Measurements from ENCODE around the gene SLC4A3. TPM values are rescaled to one million over a fixed set of nuclear protein-coding genes. Genes with fewer than 3 reads are reported as not detected.

Gene SLC4A3
- total RNA-seq, 1 experiment from 2014 or later: not detected

GRCh38 chr2:219658196-219658846, 30.9 kb downstream of the SLC4A3 start:
- Histone ChIP-seq H3K9me3 (ENCODE audit: low read length) (peaks cover 4% of the 10 kb centered on the region; the same call in 1 of the 2 replicates), H3K27ac (ENCODE audit: low read length) (no peak overlapping the region), H4K20me1 (ENCODE audit: insufficient read depth, low read depth, low read length) (no peaks in the 10 kb centered on the region), H3K9me2 (replicated peaks; ENCODE audit: insufficient read depth, low read length) (no peaks in the 10 kb centered on the region), H3K27me3 (ENCODE audit: low read length) (no peaks in the 10 kb centered on the region; the same call in 1 of the 2 replicates), H3K4me3 (ENCODE audit: low read length) (no peak overlapping the region), H2AFZ (ENCODE audit: low read length) (no peak overlapping the region), H3K4me1 (ENCODE audit: low read length) (no peaks in the 10 kb centered on the region), H3K79me2 (ENCODE audit: low read length) (no peaks in the 10 kb centered on the region), H3K4me2 (ENCODE audit: low read depth, low read length, poor library complexity, severe bottlenecking) (no peak overlapping the region), H3K36me3 (ENCODE audit: insufficient read depth, low read length) (no peaks in the 10 kb centered on the region), H3K9ac (ENCODE audit: low read length) (no peak overlapping the region)
- DNase-seq: no peak

- Histone ChIP-seq H3K9me2 (replicated peaks; ENCODE audit: insufficient read depth, low read length) (no peaks in the 10 kb centered on the region), H3K9ac (ENCODE audit: low read length) (no peak overlapping the region), H4K20me1 (ENCODE audit: insufficient read depth, low read depth, low read length) (no peaks in the 10 kb centered on the region), H3K9me3 (ENCODE audit: low read length) (peaks cover 4% of the 10 kb centered on the region; the same call in 1 of the 2 replicates), H2AFZ (ENCODE audit: low read length) (no peak overlapping the region), H3K27me3 (ENCODE audit: low read length) (no peaks in the 10 kb centered on the region; the same call in 1 of the 2 replicates), H3K36me3 (ENCODE audit: insufficient read depth, low read length) (no peaks in the 10 kb centered on the region), H3K4me3 (ENCODE audit: low read length) (no peak overlapping the region), H3K4me2 (ENCODE audit: low read depth, low read length, poor library complexity, severe bottlenecking) (no peak overlapping the region), H3K4me1 (ENCODE audit: low read length) (no peaks in the 10 kb centered on the region), H3K27ac (ENCODE audit: low read length) (no peak overlapping the region), H3K79me2 (ENCODE audit: low read length) (no peaks in the 10 kb centered on the region)
- no peak for DNase-seq
Observed at GRCh38 chr2:219658874-219659273, 31.4 kb downstream of the SLC4A3 start.

GRCh38 chr2:219661197-219661954, 33.9 kb downstream of the SLC4A3 start:
- H2AFZ ChIP-seq (ENCODE audit: low read length): no peak overlapping the region
- H3K9me2 ChIP-seq (replicated peaks; ENCODE audit: insufficient read depth, low read length): no peaks in the 10 kb centered on the region
- no peaks in the 10 kb centered on the region for H4K20me1 ChIP-seq (ENCODE audit: insufficient read depth, low read depth, low read length)
- H3K9ac ChIP-seq (ENCODE audit: low read length): no peak overlapping the region
- H3K4me2 ChIP-seq (ENCODE audit: low read depth, low read length, poor library complexity, severe bottlenecking): no peak overlapping the region
- H3K27me3 ChIP-seq (ENCODE audit: low read length): no peaks in the 10 kb centered on the region
- no peaks in the 10 kb centered on the region for H3K36me3 ChIP-seq (ENCODE audit: insufficient read depth, low read length)
- H3K9me3 ChIP-seq (ENCODE audit: low read length): peaks cover 4% of the 10 kb centered on the region; the same call in 1 of the 2 replicates
- H3K79me2 ChIP-seq (ENCODE audit: low read length): no peaks in the 10 kb centered on the region
- H3K4me1 ChIP-seq (ENCODE audit: low read length): no peaks in the 10 kb centered on the region
- DNase-seq: no peak
- H3K27ac ChIP-seq (ENCODE audit: low read length): no peak overlapping the region
- no peak overlapping the region for H3K4me3 ChIP-seq (ENCODE audit: low read length)

- peaks cover 4% of the 10 kb centered on the region; the same call in 1 of the 2 replicates for H3K9me3 ChIP-seq (ENCODE audit: low read length)
- H3K36me3 ChIP-seq (ENCODE audit: insufficient read depth, low read length): no peaks in the 10 kb centered on the region
- H3K9me2 ChIP-seq (replicated peaks; ENCODE audit: insufficient read depth, low read length): no peaks in the 10 kb centered on the region
- no peak overlapping the region for H3K4me3 ChIP-seq (ENCODE audit: low read length)
- H3K27me3 ChIP-seq (ENCODE audit: low read length): no peaks in the 10 kb centered on the region
- H4K20me1 ChIP-seq (ENCODE audit: insufficient read depth, low read depth, low read length): no peaks in the 10 kb centered on the region
- H2AFZ ChIP-seq (ENCODE audit: low read length): no peak overlapping the region
- no peak overlapping the region for H3K4me2 ChIP-seq (ENCODE audit: low read depth, low read length, poor library complexity, severe bottlenecking)
- no peak for DNase-seq
- no peaks in the 10 kb centered on the region for H3K4me1 ChIP-seq (ENCODE audit: low read length)
- no peak overlapping the region for H3K9ac ChIP-seq (ENCODE audit: low read length)
- no peaks in the 10 kb centered on the region for H3K79me2 ChIP-seq (ENCODE audit: low read length)
- no peak overlapping the region for H3K27ac ChIP-seq (ENCODE audit: low read length)
Observed at GRCh38 chr2:219661955-219662395, 34.5 kb downstream of the SLC4A3 start.

- no peak overlapping the region for H3K9ac ChIP-seq (ENCODE audit: low read length)
- H3K27ac ChIP-seq (ENCODE audit: low read length): no peak overlapping the region
- no peak overlapping the region for H2AFZ ChIP-seq (ENCODE audit: low read length)
- H4K20me1 ChIP-seq (ENCODE audit: insufficient read depth, low read depth, low read length): no peaks in the 10 kb centered on the region
- H3K27me3 ChIP-seq (ENCODE audit: low read length): no peaks in the 10 kb centered on the region
- H3K4me2 ChIP-seq (ENCODE audit: low read depth, low read length, poor library complexity, severe bottlenecking): no peak overlapping the region
- no peaks in the 10 kb centered on the region for H3K79me2 ChIP-seq (ENCODE audit: low read length)
- DNase-seq: no peak
- no peaks in the 10 kb centered on the region for H3K4me1 ChIP-seq (ENCODE audit: low read length)
- no peak overlapping the region for H3K4me3 ChIP-seq (ENCODE audit: low read length)
- no peaks in the 10 kb centered on the region for H3K36me3 ChIP-seq (ENCODE audit: insufficient read depth, low read length)
- no peaks in the 10 kb centered on the region for H3K9me2 ChIP-seq (replicated peaks; ENCODE audit: insufficient read depth, low read length)
- peaks cover 4% of the 10 kb centered on the region; the same call in 1 of the 2 replicates for H3K9me3 ChIP-seq (ENCODE audit: low read length)
Observed at GRCh38 chr2:219662566-219662965, 35.1 kb downstream of the SLC4A3 start.

GRCh38 chr2:219663116-219663762, 35.8 kb downstream of the SLC4A3 start:
- no peaks in the 10 kb centered on the region for H4K20me1 ChIP-seq (ENCODE audit: insufficient read depth, low read depth, low read length)
- no peaks in the 10 kb centered on the region for H3K9me2 ChIP-seq (replicated peaks; ENCODE audit: insufficient read depth, low read length)
- H3K27ac ChIP-seq (ENCODE audit: low read length): no peak overlapping the region
- H3K9me3 ChIP-seq (ENCODE audit: low read length): peaks cover 4% of the 10 kb centered on the region; the same call in 1 of the 2 replicates
- no peaks in the 10 kb centered on the region for H3K79me2 ChIP-seq (ENCODE audit: low read length)
- no peak for DNase-seq
- no peaks in the 10 kb centered on the region for H3K36me3 ChIP-seq (ENCODE audit: insufficient read depth, low read length)
- H3K9ac ChIP-seq (ENCODE audit: low read length): no peak overlapping the region
- no peak overlapping the region for H3K4me3 ChIP-seq (ENCODE audit: low read length)
- no peak overlapping the region for H3K4me2 ChIP-seq (ENCODE audit: low read depth, low read length, poor library complexity, severe bottlenecking)
- no peak overlapping the region for H2AFZ ChIP-seq (ENCODE audit: low read length)
- no peaks in the 10 kb centered on the region for H3K27me3 ChIP-seq (ENCODE audit: low read length)
- H3K4me1 ChIP-seq (ENCODE audit: low read length): no peaks in the 10 kb centered on the region

GRCh38 chr2:219664041-219664440, 36.6 kb downstream of the SLC4A3 start:
- Histone ChIP-seq H3K27ac (ENCODE audit: low read length) (no peak overlapping the region), H3K36me3 (ENCODE audit: insufficient read depth, low read length) (no peaks in the 10 kb centered on the region), H2AFZ (ENCODE audit: low read length) (no peak overlapping the region), H3K27me3 (ENCODE audit: low read length) (no peaks in the 10 kb centered on the region), H3K4me3 (ENCODE audit: low read length) (no peak overlapping the region), H3K4me2 (ENCODE audit: low read depth, low read length, poor library complexity, severe bottlenecking) (no peak overlapping the region), H4K20me1 (ENCODE audit: insufficient read depth, low read depth, low read length) (no peaks in the 10 kb centered on the region), H3K79me2 (ENCODE audit: low read length) (no peaks in the 10 kb centered on the region), H3K4me1 (ENCODE audit: low read length) (no peaks in the 10 kb centered on the region), H3K9ac (ENCODE audit: low read length) (no peak overlapping the region), H3K9me2 (replicated peaks; ENCODE audit: insufficient read depth, low read length) (no peaks in the 10 kb centered on the region), H3K9me3 (ENCODE audit: low read length) (peaks cover 4% of the 10 kb centered on the region; the same call in 1 of the 2 replicates)
- no peak for DNase-seq

- peaks cover 4% of the 10 kb centered on the region; the same call in 1 of the 2 replicates for H3K9me3 ChIP-seq (ENCODE audit: low read length)
- H4K20me1 ChIP-seq (ENCODE audit: insufficient read depth, low read depth, low read length): no peaks in the 10 kb centered on the region
- H3K4me2 ChIP-seq (ENCODE audit: low read depth, low read length, poor library complexity, severe bottlenecking): no peak overlapping the region
- DNase-seq: no peak
- H2AFZ ChIP-seq (ENCODE audit: low read length): no peak overlapping the region
- H3K9ac ChIP-seq (ENCODE audit: low read length): no peak overlapping the region
- no peaks in the 10 kb centered on the region for H3K27me3 ChIP-seq (ENCODE audit: low read length)
- no peaks in the 10 kb centered on the region for H3K9me2 ChIP-seq (replicated peaks; ENCODE audit: insufficient read depth, low read length)
- H3K4me1 ChIP-seq (ENCODE audit: low read length): no peaks in the 10 kb centered on the region
- H3K4me3 ChIP-seq (ENCODE audit: low read length): no peak overlapping the region
- H3K79me2 ChIP-seq (ENCODE audit: low read length): no peaks in the 10 kb centered on the region
- no peaks in the 10 kb centered on the region for H3K36me3 ChIP-seq (ENCODE audit: insufficient read depth, low read length)
- H3K27ac ChIP-seq (ENCODE audit: low read length): no peak overlapping the region
Observed at GRCh38 chr2:219664944-219665343, 37.5 kb downstream of the SLC4A3 start.
